SK-N-SH (cell line): Measurements from ENCODE around the gene TPP1. TPM values are rescaled to one million over a fixed set of nuclear protein-coding genes. Genes with fewer than 3 reads are reported as not detected.

Experiments
- CTCF ChIA-PET: fragments of 300-600, 350-600 bp; formaldehyde crosslinking; extraction: SDS; loops from one replicate; lab custom pipeline; 2021; lab: Yijun Ruan, JAX
- POLR2A ChIA-PET: fragments of 350-600 bp; sonication (Branson Sonifier 250); formaldehyde crosslinking; extraction: SDS; loops from one replicate; lab custom pipeline; 2020; ENCODE audit warnings: antibody characterized with exemption, inconsistent platforms; lab: Yijun Ruan, JAX
- DNase-seq: peaks from one replicate; pipeline ENCODE4 v3.0.0; 2012
- H2AFZ ChIP-seq: fragments of 200-600 bp; sonication (generic); 2 replicates; pipeline ENCODE4 v1.8.1; 2016; ENCODE audit warnings: antibody characterized with exemption, mild to moderate bottlenecking, low read depth
- H3F3A ChIP-seq: fragments of 200-600 bp; sonication (generic); replicated peaks from 2 replicates; pipeline ENCODE3; 2016; ENCODE audit warnings: antibody characterized with exemption, mild to moderate bottlenecking; ENCODE audit not compliant: insufficient read depth
- H3K27ac ChIP-seq, 2 experiments: fragments of 200-500 bp in 1 of 2; fragments of 200-600 bp in 1 of 2; sonication (Bioruptor generic) in 1 of 2; sonication (generic), shearing (Covaris generic) in 1 of 2; 2 replicates each; pipeline versions ENCODE4 v1.5.1 to v1.6.1; 2014 to 2016; ENCODE audit warnings: low read depth in 2 of 2, inconsistent platforms in 1 of 2, low read length in 1 of 2, mild to moderate bottlenecking in 1 of 2, mixed read lengths in 1 of 2
- H3K27me3 ChIP-seq: fragments of 200-600 bp; sonication (generic), shearing (Covaris generic); 2 replicates; pipeline ENCODE4 v1.6.1; 2016; ENCODE audit warnings: mixed run types; ENCODE audit not compliant: insufficient read depth
- H3K36me3 ChIP-seq, 2 experiments: fragments of 200-500 bp in 1 of 2; fragments of 200-600 bp in 1 of 2; sonication (Bioruptor generic) in 1 of 2; sonication (generic) in 1 of 2; replicated peaks in 1 of 2; 2 replicates each; pipeline versions ENCODE3 to v1.5.1; 2014 to 2016; ENCODE audit warnings: low read length in 1 of 2, mild to moderate bottlenecking in 1 of 2; ENCODE audit not compliant: insufficient read depth in 2 of 2, control insufficient read depth in 1 of 2
- H3K4me1 ChIP-seq, 2 experiments: fragments of 200-500 bp in 1 of 2; fragments of 200-600 bp in 1 of 2; sonication (Bioruptor generic) in 1 of 2; sonication (generic), shearing (Covaris generic) in 1 of 2; 2 replicates each; pipeline versions ENCODE4 v1.5.1 to v1.6.1; 2014 to 2016; ENCODE audit warnings: low read depth in 1 of 2, low read length in 1 of 2, mixed run types in 1 of 2; ENCODE audit not compliant: insufficient read depth in 2 of 2, control insufficient read depth in 1 of 2
- H3K4me2 ChIP-seq: fragments of 200-600 bp; sonication (generic), shearing (Covaris generic); 2 replicates; pipeline ENCODE4 v1.6.1; 2017; ENCODE audit warnings: mixed run types
- H3K4me3 ChIP-seq, 2 experiments: fragments of 200-500 bp in 1 of 2; fragments of 200-600 bp in 1 of 2; sonication (Bioruptor generic) in 1 of 2; sonication (generic), shearing (Covaris generic) in 1 of 2; 2 replicates each; pipeline versions ENCODE4 v1.5.1 to v1.8.1; 2014 to 2016; ENCODE audit warnings: low read depth in 2 of 2, inconsistent platforms in 1 of 2, low read length in 1 of 2, mild to moderate bottlenecking in 1 of 2, mixed read lengths in 1 of 2, moderate library complexity in 1 of 2
- H3K79me2 ChIP-seq: fragments of 200-600 bp; sonication (generic); 2 replicates; pipeline ENCODE4 v1.8.1; 2017; ENCODE audit warnings: mild to moderate bottlenecking; ENCODE audit not compliant: insufficient read depth
- H3K9ac ChIP-seq: fragments of 200-600 bp; sonication (generic); 2 replicates; pipeline ENCODE4 v1.6.1; 2017; ENCODE audit warnings: mixed run types
- H3K9me2 ChIP-seq: fragments of 200-600 bp; sonication (generic); 2 replicates; pipeline ENCODE4 v1.6.1; 2017; ENCODE audit warnings: mixed run types
- H3K9me3 ChIP-seq: fragments of 200-600 bp; sonication (generic); 2 replicates; pipeline ENCODE4 v1.6.1; 2017; ENCODE audit warnings: mixed run types, mild to moderate bottlenecking, moderate library complexity
- H4K20me1 ChIP-seq: fragments of 200-600 bp; sonication (generic); 2 replicates; pipeline ENCODE4 v1.6.1; 2017; ENCODE audit warnings: mild to moderate bottlenecking, mixed run types; ENCODE audit not compliant: insufficient read depth
- CHD2 ChIP-seq: fragments of 150-350 bp; IDR thresholded peaks from 2 replicates; pipeline ENCODE4 v1.6.1; 2018; ENCODE audit warnings: low read length; ENCODE audit not compliant: partially characterized antibody
- EZH2phosphoT487 ChIP-seq: fragments of 200-600 bp; sonication (generic); IDR thresholded peaks from 2 replicates; pipeline ENCODE4 v1.6.1; 2017; ENCODE audit warnings: low read depth, mixed run types, mild to moderate bottlenecking, antibody characterized with exemption, moderate library complexity, borderline replicate concordance
- FOSL2 ChIP-seq: IDR thresholded peaks from 2 replicates; pipeline ENCODE4 v1.4.0; 2012; ENCODE audit warnings: low read depth, mild to moderate bottlenecking, moderate library complexity, borderline replicate concordance
- FOXJ3 ChIP-seq: sonication (generic); formaldehyde crosslinking; IDR thresholded peaks from 2 replicates; pipeline ENCODE4 v1.5.1; 2020; ENCODE audit warnings: mild to moderate bottlenecking, missing genetic modification reagents
- GABPA ChIP-seq: IDR thresholded peaks from 2 replicates; pipeline ENCODE4 v1.4.0; 2012; ENCODE audit warnings: low read depth, mild to moderate bottlenecking
- GATA2 ChIP-seq: sonication (generic); formaldehyde crosslinking; IDR thresholded peaks from 2 replicates; pipeline ENCODE4 v1.5.0; 2020; ENCODE audit warnings: mild to moderate bottlenecking, missing genetic modification reagents
- MXI1 ChIP-seq: IDR thresholded peaks from 2 replicates; pipeline ENCODE4 v1.6.1; 2012; ENCODE audit warnings: mild to moderate bottlenecking, low read depth, low read length, improper control_type of control experiment
- NFIC ChIP-seq: IDR thresholded peaks from 2 replicates; pipeline ENCODE4 v1.4.0; 2012; ENCODE audit warnings: borderline replicate concordance
- NRF1 ChIP-seq: IDR thresholded peaks from 2 replicates; pipeline ENCODE4 v1.6.1; 2012; ENCODE audit warnings: low read depth, mild to moderate bottlenecking, low read length
- RAD21 ChIP-seq: IDR thresholded peaks from 2 replicates; pipeline ENCODE4 v1.6.1; 2012; ENCODE audit warnings: mild to moderate bottlenecking, low read length
- REST ChIP-seq: IDR thresholded peaks from 2 replicates; pipeline ENCODE4 v1.6.1; 2012; ENCODE audit warnings: mild to moderate bottlenecking, low read depth, low read length, moderate library complexity
- RFX5 ChIP-seq: IDR thresholded peaks from 2 replicates; pipeline ENCODE4 v1.6.1; 2012; ENCODE audit warnings: mild to moderate bottlenecking, improper control_type of control experiment, low read length
- TAF1 ChIP-seq: IDR thresholded peaks from 2 replicates; pipeline ENCODE4 v1.6.1; 2012; ENCODE audit warnings: low read depth, mild to moderate bottlenecking, low read length, moderate library complexity, borderline replicate concordance
- TCF12 ChIP-seq: IDR thresholded peaks from 2 replicates; pipeline ENCODE4 v1.4.0; 2012
- YY1 ChIP-seq: IDR thresholded peaks from 2 replicates; pipeline ENCODE4 v1.4.0; 2012; ENCODE audit warnings: low read depth, mild to moderate bottlenecking
- WGBS: methylation state at CpG from one replicate; pipeline ENCODE4 v1.1.6; 2017; ENCODE audit warnings: low lambda C conversion rate; 5-methylcytosine and 5-hydroxymethylcytosine counted together
- polyA plus RNA-seq, 3 experiments: library from polyadenylated mRNA; depleted of rRNA; stranded (reverse); fragments of >200 nt; gene quantifications; 2 replicates each; pipeline ENCODE4 v1.2.3, GENCODE V29; 2012
- TF ChIP-seq, protein P1 (sequence below): fragments of 150-350 bp; IDR thresholded peaks from 2 replicates; pipeline ENCODE4 v1.6.1; 2017; ENCODE audit warnings: antibody characterized with exemption, low read length, low read depth, borderline replicate concordance
- TF ChIP-seq, protein P2 (sequence below): fragments of 150-350 bp; IDR thresholded peaks from 2 replicates; pipeline ENCODE4 v1.6.1; 2016; ENCODE audit warnings: mild to moderate bottlenecking, low read depth, low read length

The TPP1 gene
- polyA plus RNA-seq, 1 of the 3 experiments (the other 2 are of a cell fraction), result 105 TPM

DNA sequence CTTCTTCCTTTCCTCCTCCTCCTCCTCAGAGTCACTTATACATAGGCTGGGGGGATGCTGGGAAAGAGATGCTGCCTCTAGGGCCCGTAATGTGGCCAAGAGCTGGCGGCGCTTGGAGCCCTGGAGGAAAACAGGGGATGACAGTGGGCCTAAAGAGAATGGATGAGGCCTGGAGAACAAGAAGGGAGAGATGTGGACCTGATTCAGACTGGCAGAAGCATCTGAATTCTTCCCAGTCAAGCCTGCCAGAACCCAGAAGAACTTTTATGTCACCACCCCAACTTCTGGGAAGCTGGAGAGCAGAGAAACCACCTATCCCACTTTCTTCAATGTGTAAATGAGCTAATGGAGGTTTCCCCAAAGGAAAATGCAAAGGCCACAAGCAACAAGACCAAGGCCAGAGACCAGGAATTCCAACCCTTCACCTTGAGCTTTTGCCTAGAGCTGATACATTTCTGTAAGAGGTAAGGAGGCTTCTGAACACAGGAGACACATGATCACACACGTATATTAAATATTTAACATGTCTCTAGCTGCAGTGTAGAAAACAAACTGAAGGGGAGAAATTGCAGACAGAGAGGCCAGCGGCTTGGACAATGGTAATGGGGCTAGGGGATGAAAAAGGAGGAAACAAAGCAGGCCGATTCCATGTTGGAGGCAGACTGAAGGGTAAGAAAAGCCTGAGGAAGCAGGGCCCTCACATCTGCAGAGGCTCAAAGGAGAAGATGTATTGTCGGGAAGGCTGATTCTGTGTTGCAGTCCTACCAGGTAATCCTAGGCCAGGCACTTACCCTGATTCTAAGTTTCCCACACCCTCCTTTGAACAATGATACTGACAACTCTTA, 16.9 kb downstream of the TPP1 start:
- DNase-seq, result peak; percentile 16
- 43% methylated on average over 7 of the region's 7 CpGs for WGBS
- TF ChIP-seq, protein P1, sequence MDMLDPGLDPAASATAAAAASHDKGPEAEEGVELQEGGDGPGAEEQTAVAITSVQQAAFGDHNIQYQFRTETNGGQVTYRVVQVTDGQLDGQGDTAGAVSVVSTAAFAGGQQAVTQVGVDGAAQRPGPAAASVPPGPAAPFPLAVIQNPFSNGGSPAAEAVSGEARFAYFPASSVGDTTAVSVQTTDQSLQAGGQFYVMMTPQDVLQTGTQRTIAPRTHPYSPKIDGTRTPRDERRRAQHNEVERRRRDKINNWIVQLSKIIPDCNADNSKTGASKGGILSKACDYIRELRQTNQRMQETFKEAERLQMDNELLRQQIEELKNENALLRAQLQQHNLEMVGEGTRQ, result no peak
- TF ChIP-seq NRF1 (no peak), REST (no peak)
- TF ChIP-seq, protein P2, sequence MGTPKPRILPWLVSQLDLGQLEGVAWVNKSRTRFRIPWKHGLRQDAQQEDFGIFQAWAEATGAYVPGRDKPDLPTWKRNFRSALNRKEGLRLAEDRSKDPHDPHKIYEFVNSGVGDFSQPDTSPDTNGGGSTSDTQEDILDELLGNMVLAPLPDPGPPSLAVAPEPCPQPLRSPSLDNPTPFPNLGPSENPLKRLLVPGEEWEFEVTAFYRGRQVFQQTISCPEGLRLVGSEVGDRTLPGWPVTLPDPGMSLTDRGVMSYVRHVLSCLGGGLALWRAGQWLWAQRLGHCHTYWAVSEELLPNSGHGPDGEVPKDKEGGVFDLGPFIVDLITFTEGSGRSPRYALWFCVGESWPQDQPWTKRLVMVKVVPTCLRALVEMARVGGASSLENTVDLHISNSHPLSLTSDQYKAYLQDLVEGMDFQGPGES, result no peak
- H3K9me3 ChIP-seq, result no peaks in the 10 kb centered on the region
- H3K4me1 ChIP-seq, result peaks cover 15 to 31% of the 10 kb centered on the region in 2 experiments
- H3K79me2 ChIP-seq, result peaks cover 90% of the 10 kb centered on the region
- H3K27ac ChIP-seq, result peak overlapping the region; percentile 76 to 91; a peak in 3 of 4 replicates
- H3K4me2 ChIP-seq, result peak overlapping the region; percentile 86
- peak overlapping the region; percentile 75; the same call in 1 of the 2 replicates for H2AFZ ChIP-seq
- H3K9me2 ChIP-seq, result no peaks in the 10 kb centered on the region
- H3F3A ChIP-seq, result peaks cover 24% of the 10 kb centered on the region
- ChIA-PET CTCF (interaction anchor here (0.7 to 2.1 kb wide), 4 partner anchors 10 to 71 kb away, joined by 3 to 8 read pairs (median 5); partner anchors contain the start of gene TAF10), POLR2A (interaction anchor here (1.0 to 3.0 kb wide), 2 partner anchors 67 to 81 kb away, joined by 3 to 15 read pairs; partner anchors contain the start of gene MRPL17)
- no peaks in the 10 kb centered on the region; the same call in 1 of the 2 replicates for H4K20me1 ChIP-seq
- peak overlapping the region; percentile 67 to 95 for H3K4me3 ChIP-seq
- peak overlapping the region; percentile 92 for H3K9ac ChIP-seq
- no peaks in the 10 kb centered on the region for H3K27me3 ChIP-seq
- peaks cover 22 to 41% of the 10 kb centered on the region in 2 experiments for H3K36me3 ChIP-seq

- DNase-seq, result no peak
- Histone ChIP-seq H3K27me3 (no peaks in the 10 kb centered on the region), H3K4me1 (peaks cover 6 to 21% of the 10 kb centered on the region in 2 experiments; a peak in 2 of 4 replicates), H3K9ac (no peak overlapping the region), H3F3A (peaks cover 13% of the 10 kb centered on the region), H3K4me2 (no peak overlapping the region), H3K9me3 (no peaks in the 10 kb centered on the region), H3K27ac (no peak overlapping the region), H3K9me2 (no peaks in the 10 kb centered on the region), H2AFZ (no peak overlapping the region), H3K4me3 (no peak overlapping the region), H4K20me1 (no peaks in the 10 kb centered on the region), H3K79me2 (peaks cover 80% of the 10 kb centered on the region), H3K36me3 (peaks cover 22 to 53% of the 10 kb centered on the region in 2 experiments)
- POLR2A ChIA-PET, result no interaction called here
- 93% methylated on average over 12 of the region's 13 CpGs for WGBS
- CTCF ChIA-PET, result no interaction called here
- no peak for TF ChIP-seq RFX5
- TF ChIP-seq, protein P2, result no peak
- TF ChIP-seq FOXJ3 (CRISPR knock-in tag), result no peak
- no peak for TF ChIP-seq TCF12
- TF ChIP-seq RAD21, result no peak
- no peak for TF ChIP-seq GATA2 (CRISPR knock-in tag)
- no peak for TF ChIP-seq EZH2phosphoT487
- no peak for TF ChIP-seq NRF1
- TF ChIP-seq MXI1, result no peak
- no peak for TF ChIP-seq CHD2
- TF ChIP-seq YY1, result no peak
- TF ChIP-seq NFIC, result no peak
- no peak for TF ChIP-seq GABPA
- no peak for TF ChIP-seq FOSL2
- no peak for TF ChIP-seq TAF1
These were observed 18.2 kb downstream of the TPP1 start for GRCh38 chr11:6601041-6601461.
